Stimulated activated CD8-positive, alpha-beta memory T cell treated with anti-CD3 and anti-CD28 coated beads, Interleukin-4, amount 100 ng/mL, for 48 hours (primary cell): Measurements from ENCODE around the gene DAGLA.

Source experiments
- DNase-seq: peaks from one replicate; pipeline ENCODE4 v3.0.0-alpha.2; 2020

DAGLA gene

GRCh38 chr11:61711498-61711897 lies 31.3 kb downstream of the DAGLA start:
- no peak for DNase-seq

GRCh38 chr11:61712314-61712713 lies 32.1 kb downstream of the DAGLA start:
- no peak for DNase-seq

GRCh38 chr11:61712846-61713245 lies 32.7 kb downstream of the DAGLA start:
- no peak for DNase-seq

- no peak for DNase-seq
Measured at GRCh38 chr11:61713464-61713863, 33.3 kb downstream of the DAGLA start.

GRCh38 chr11:61713906-61714305 lies 33.7 kb downstream of the DAGLA start:
- no peak for DNase-seq

- DNase-seq, result no peak
Measured at GRCh38 chr11:61714316-61714715, 34.1 kb downstream of the DAGLA start.

- no peak for DNase-seq
Measured at GRCh38 chr11:61714916-61715315, 34.7 kb downstream of the DAGLA start.

- no peak for DNase-seq
Measured at GRCh38 chr11:61715867-61716266, 35.7 kb downstream of the DAGLA start.

GRCh38 chr11:61716478-61717285 lies 36.5 kb downstream of the DAGLA start:
- no peak for DNase-seq

GRCh38 chr11:61717286-61718033 lies 37.3 kb downstream of the DAGLA start:
- DNase-seq, result no peak

- DNase-seq, result no peak
Measured at GRCh38 chr11:61718046-61718531, 37.9 kb downstream of the DAGLA start.

- DNase-seq, result no peak
Measured at GRCh38 chr11:61718621-61719302, 38.6 kb downstream of the DAGLA start.

GRCh38 chr11:61719978-61720377 lies 39.8 kb downstream of the DAGLA start:
- DNase-seq, result no peak

GRCh38 chr11:61720597-61720996 lies 40.4 kb downstream of the DAGLA start:
- DNase-seq, result no peak

GRCh38 chr11:61724437-61724836 lies 44.2 kb downstream of the DAGLA start:
- DNase-seq, result no peak

- DNase-seq, result no peak
Measured at GRCh38 chr11:61725781-61726231, 45.6 kb downstream of the DAGLA start.

GRCh38 chr11:61726775-61727174 lies 46.6 kb downstream of the DAGLA start:
- DNase-seq, result no peak

GRCh38 chr11:61727401-61727811 lies 47.2 kb downstream of the DAGLA start:
- DNase-seq, result no peak

- DNase-seq, result no peak
Measured at GRCh38 chr11:61728066-61728939, 48.1 kb downstream of the DAGLA start.

GRCh38 chr11:61728940-61729219 lies 48.7 kb downstream of the DAGLA start:
- no peak for DNase-seq

- no peak for DNase-seq
Measured at GRCh38 chr11:61730240-61730994, 50.2 kb downstream of the DAGLA start.
